SHP77 treated with DMSO at 0.1 percent for 48 hours (cell line): ENCODE results near the gene FSHR.

Source experiments
- DNase-seq: peaks from one replicate; lab custom pipeline; 2025; lab: John Stamatoyannopoulos, UW

The FSHR gene

DNA sequence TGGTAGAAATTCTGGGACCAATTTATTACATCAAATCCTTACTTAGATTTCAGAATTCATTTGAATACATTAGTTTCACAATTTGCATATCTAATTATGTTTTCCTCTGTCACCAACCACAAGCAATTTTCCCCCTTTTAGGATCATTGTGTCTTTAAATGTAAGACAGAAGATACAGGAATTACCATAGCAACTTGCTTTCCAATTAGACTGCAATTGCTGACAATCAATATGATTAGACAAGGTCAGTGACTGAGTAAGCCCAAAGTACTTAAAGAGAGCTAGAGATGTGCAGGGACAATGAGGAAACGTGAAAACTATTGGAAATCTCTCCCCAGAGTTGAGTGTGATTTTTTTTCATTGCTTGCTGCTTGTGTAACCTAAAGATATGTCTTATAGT is 121.4 kb downstream of the FSHR start:
- no peak for DNase-seq

DNA sequence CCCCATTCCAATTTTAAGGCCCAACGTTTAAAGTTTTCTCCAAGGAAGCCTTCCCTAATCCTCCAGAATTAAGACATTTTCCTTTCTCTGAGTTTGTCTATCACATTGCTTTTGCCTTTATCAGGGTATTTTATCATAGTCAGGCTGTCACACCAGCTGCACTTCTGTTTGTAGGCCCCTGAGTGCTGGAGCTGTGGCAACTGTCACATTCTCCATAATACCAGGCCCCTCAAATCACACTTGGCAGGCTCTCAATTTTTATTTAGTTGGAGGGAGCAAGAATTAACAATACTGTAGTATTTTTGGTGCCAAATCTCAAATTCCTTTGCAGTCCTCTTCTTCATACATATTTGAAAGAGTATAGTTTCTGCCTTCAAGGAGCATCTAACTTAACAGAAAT is 122.2 kb downstream of the FSHR start:
- no peak for DNase-seq

DNA sequence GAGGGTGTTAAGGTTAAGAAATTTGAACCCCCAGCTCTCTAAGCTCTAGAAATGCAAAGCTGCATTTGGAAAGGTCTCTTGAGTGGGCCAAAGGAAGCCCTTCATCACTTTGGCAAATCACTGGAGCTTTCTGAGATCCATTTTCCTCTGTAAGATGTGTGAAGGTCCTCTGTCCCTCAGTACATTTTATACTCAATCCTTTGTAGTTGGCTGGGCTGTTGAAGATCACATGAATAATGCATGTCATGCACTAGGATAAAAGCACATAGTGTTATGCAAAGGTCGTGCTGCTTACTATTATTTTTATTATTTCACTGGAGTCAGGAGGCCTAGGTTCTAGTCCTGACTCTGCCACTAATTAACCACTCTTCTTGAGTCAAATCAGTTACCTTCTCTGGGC is 124.9 kb downstream of the FSHR start:
- DNase-seq, result no peak

DNA sequence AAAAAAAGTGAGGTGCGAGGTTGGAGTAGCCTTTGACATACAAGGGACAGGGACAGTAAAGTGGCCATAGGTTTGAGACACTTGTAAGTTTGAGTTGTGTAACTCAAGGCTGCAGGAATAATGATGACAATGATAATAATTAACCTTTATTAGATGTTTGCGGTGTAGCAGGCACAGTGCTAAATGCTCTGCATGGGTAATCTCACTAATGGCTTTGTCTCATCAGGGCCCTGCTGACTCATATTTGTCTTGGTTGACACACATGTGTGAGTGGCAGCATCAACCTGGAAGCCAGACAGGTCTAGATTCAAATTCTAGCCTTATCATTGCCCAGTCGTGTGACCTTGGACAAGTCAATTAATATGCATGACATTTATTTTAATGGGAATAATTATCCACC is 126.2 kb downstream of the FSHR start:
- no peak for DNase-seq

DNA sequence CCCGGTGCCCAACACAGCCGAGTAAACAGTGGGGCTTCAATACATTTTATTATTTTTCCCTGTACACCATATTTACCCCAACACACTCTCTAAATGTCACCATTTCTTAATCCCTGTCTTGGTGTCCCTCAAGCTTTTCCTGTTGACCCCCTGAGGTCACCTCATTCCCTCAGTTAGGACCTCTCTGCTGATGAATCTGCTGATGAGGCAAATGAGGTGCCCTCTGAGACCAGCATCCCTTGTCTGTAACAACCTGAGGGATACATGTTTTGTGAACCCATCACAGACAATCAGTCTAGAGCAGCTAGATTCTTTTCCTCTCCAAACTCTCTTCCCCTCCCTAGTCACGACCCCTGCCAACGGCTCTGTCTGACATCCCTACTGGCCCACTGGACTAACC is 127.6 kb downstream of the FSHR start:
- DNase-seq, result no peak

DNA sequence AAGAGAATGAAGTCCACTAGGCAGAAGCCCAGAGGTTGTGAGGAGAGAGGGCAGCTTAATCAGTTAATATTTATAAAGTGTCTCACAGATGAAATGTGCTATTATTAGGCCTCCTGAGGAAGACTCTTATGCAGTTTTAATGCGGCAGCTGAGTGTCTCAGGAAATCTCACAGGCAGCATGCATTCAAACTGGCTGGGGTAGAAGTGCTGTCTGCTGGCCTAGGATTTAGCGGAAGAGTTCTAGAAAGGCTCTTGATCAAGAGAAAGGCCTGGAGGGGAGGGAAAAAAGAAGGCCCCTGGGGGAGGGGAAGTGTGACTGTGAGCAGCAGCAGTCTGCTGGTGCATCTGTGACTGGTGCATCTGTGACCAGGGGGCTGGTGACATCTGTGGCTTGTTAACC is 133.0 kb downstream of the FSHR start:
- DNase-seq, result no peak

DNA sequence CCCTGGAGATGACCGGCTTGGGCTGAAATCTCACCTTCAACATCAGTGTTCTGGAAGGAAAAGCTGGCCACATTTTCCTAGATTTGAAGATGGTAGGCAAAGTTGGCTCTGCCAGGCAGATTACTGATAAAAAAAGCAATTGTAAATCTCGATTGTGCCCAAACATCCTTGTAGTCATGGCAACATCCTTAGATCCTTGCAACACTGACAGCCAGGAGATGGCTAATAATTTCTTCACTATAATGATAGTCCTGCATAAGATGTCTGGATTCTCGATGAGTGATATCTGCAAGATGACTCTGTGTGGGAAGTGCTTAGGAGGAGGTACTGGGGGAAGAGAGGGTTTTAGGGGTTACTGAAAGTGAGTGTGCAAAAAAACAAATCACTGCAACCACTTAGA is 149.1 kb downstream of the FSHR start:
- DNase-seq, result no peak

DNA sequence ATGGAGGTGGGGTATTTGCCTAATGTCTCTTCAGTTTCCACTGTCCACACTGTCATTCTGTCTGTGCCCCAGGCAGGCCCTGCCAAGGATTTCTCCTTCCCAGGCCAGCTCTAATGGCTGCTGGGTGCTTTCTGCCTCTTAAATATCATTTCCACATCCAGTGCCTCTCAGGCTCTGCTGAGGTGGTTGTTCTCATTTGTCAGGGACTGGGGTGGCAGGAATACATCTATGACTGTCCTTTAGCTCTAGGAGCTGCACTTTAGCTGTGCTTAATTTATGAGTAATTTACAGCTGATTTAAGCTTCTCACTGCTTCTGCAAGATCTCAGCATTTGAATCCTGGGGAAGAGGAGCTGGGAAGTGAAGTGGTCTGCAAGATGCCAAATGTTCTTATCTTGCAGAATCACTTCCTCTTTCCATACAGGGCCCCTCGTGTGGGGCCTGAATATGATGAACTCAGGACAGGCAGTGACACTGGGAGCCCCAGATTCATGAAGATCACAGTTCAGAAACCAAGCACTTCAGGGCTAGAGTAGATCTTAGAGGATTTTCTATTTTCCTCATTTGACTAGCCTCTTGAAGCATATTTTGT is 150.2 kb downstream of the FSHR start:
- no peak for DNase-seq

DNA sequence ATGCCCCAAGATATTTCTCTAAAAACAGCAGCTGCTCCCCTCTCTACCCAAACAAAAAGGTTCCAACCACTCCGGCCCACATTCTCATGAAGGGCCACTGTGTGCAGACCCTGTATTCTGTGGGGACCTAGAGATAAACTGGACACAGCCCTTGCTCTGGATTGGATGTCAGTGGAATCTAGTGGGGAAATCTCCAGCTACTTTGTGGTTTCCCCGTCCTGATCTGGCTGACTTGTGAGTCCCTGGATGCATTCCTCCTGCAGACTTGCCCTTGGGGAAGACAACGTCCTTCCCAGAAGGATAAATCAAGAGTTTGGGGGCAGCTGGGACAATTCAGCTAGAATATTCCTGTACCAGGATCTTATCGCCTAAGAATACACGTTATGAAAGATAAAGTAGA is 151.1 kb downstream of the FSHR start:
- DNase-seq, result no peak

DNA sequence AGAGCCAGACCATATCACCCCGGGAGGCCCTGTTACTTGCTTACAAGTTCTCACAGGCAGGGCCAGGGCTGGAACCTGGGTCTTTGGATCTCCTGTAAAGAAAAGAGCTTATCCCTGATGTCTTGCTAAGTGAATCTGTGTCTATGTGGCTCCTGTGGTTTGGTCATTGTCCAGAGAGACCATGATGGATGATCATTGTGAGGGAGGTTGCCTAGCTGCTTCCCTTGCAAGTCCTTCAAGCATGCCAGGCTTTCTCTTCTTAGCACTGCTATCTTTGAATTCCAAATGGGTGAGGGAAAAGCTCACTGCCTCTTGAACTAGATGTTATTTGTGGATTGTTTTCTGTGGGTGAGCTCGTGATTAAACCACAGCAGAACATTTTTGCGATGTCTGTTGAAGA is 151.6 kb downstream of the FSHR start:
- DNase-seq, result no peak

DNA sequence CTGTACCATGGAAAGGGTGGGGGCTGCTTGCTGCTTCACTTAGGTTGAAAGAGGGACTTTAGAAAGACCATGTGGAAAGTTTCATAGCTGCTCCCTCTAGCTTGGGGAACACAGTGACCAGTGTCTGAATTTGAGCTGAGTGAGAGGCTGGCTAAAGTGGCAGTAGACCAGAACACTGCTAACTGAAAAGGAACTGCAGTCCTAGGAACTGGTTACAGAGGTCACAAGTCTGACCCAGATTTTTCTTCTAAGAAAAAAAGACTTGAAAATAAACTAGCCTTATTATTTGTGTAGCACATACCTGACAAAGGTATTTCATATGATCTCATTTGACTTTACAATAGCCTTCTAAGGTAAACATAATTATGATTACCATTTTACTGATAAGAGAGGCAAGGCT is 153.6 kb downstream of the FSHR start:
- DNase-seq, result no peak

DNA sequence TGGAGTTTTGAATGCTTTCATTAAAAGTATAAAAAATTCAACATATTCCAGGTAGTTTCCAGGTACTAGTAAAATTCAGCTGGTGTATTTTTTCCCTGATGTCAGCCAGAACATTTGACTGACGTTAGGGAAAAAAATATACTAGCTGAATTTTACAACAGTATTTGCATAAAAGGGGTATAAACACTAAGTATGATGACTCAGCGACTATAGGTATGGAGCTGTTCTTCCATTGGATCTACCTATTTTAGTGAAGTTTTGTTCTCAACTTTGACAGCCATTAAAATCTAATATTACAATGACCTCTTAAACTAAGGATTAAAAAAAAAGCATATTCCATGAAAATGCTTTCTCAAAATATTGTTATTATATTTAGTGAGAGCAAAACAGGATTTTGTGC is 155.9 kb downstream of the FSHR start:
- no peak for DNase-seq

DNA sequence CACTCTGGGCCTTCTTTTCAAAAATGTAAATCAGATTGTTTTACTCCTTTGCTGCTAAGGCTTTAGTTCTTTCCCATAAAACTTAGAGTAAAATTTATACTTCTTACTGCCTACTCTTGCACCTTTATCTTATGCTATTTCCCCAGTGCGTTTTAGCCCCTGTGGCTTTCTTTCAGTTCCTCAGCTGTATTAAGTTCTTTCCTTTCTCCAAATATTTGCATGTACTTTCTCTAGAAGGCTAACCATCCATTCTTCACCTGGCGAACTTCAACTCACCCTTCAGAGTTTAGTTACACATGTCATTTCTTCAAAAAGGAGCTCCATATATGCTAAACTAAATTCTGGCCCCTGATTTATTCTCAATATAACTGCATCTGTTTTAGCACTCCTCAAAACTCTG is 160.7 kb downstream of the FSHR start:
- DNase-seq, result no peak

DNA sequence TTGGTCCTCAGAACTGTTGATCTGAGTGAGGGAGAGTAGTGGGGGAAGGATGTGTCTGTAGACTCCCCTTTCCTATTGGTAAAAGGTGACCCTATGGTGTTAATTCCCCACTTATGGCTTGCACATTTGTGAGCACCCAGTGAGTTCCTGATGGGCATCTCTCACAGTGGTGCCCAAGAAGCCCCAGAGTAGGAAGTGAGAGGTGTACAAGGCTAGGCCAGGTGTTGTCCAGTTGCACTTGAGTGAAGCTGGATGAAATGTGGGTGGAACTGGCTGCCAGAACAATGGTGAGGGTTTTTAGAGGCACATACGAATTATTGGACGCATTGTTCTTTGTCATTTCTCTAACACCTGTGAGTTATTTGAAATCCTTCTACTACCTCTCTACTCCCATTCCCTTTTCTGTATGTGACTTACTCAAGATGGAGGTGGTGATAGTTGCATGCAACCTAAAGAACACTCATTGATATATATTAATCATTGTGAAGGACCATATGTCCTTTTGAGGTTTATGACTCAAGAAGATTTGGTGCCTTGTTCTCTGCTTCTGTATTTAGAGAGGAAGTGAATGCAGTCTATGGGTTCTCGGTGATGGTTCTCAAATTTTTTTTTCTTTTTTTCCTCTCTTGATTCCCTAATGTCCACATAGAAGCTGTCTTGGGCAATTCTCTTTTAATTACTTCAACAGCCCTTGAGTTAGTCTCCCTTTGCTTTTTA is 162.7 kb downstream of the FSHR start:
- DNase-seq, result no peak

DNA sequence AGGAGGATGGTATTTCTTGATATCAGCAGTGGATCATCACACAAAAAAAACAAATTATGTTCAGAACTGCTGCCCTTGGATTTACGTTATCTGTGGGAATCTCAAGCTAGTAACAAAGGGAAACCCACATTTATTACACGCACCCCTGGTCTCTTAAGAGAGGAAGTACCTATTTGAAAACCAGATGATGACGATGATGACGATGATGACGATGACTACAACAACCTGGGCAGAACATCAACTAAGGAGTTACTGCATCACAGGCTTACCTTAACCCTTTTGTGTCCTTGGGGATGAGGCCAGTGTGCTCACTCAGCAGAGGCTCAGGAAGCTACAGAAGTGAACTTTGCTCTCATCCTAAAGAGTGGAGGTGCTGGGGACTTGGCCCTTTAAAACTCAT is 169.4 kb downstream of the FSHR start:
- DNase-seq, result no peak

DNA sequence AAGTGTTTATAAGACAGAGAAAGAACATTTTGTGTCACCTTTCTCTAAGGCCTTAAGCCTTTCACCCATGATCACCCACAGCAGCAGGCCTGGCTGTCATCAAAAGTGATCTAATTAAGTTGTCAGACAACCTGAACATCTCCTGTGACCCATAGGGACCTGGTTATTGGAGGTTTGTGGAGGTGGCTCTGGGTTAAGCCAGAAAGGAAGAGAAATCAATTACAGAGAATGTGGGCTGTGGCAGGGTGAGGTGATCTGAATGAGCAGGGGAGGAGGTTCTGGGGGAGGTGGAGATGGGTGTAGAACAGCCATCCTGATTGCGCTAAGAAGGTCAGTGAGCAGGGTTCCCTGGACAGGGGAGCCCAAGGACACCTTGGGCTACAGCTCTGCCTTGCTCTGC is 170.8 kb downstream of the FSHR start:
- DNase-seq, result no peak

DNA sequence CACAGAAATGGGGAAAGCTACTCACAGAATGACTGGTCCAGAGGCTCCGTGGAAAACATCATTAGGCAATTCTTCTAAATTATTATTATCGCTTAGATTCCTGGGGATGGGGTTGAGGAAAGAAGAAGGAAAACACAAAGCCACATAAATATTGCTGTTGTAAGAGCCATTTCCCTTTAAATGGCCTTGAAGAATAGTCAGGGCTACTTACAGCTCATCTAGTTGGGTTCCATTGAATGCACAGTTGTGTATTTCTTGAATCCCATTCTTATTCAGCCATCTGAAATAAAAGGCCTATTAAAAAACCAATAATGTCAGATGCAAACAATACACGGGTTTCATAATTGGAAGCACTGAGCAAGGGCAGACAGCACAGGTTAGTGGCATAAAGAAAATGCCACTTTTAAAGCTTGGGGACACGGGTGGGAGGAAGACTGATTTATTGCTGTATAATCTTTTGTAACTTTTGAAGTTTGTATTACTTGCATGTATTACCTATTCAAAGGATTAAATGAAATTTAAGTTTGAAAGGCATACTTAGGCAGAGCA is 171.4 kb downstream of the FSHR start:
- DNase-seq, result no peak

DNA sequence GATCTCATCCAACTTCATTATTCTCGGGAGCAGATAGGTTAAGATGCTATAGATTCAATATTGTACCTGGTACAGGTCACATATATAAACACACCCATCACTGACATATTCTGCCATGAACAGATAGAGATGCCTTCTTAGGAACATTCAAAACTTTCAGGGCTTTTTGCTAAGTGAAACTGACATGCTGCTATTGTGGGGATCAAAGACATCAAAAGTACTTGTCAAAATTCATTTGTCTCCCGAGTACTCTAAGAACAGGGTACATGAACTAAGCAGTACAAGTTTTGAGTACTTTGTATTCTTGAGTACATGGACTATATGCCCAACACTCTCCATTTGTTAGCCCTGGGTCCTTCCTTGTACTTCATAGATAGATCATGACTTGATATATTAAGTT is 173.5 kb downstream of the FSHR start:
- DNase-seq, result no peak

DNA sequence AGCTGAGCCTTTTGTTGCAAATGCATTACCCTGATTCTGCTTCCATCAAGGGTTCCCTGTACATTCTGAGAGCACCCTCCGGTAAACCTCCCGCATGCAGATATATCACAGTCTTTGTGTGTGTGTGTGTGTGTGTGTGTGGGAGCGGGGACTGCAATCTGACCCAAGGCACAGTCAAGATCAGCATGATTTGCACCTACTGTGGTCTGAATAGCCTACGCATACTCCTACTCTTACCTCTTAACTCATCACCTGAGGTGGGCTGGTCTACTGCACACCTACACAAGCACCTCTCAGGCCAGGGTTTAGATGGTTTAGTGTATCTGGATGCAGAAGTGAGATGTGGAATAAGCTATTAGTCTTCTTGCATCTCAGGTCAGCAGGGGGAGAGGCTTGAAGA is 174.6 kb downstream of the FSHR start:
- DNase-seq, result no peak

DNA sequence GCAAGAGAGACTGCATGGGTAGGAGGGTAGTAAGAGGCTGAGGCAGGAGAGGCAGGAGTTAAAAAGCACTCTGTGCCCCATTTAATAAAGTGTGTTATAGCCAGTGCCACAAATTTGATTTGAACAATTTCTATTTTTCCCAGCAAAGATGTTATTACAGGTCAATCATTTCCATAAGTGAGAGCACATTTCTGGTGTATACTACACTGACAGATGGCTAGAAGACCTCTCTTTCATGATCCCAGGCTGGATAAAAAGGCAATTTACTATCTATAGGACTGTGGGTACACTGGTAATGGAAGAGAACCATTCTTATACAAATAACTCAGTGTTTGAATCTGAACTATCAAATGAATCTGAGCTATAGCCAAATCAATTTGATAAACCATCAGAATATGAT is 176.2 kb downstream of the FSHR start:
- DNase-seq, result no peak

DNA sequence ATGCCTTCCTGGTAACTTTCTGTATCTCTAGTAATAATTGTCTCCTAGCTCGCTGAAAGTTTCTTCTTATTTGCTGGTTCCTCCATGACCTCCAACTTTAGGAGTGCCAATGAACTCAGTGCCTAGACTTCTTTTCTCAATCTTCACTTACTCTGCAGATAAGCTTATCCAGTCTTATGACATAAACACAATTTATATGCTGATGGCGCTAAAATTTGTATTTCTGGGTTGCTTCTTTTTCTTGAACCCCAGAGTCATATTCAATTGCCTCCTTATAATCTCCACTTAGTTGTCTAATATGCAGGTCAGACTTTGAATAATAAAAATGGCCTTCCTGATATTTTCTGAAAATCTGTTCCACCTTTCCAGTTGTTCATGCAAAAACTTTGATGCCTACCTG is 182.5 kb downstream of the FSHR start:
- no peak for DNase-seq

DNA sequence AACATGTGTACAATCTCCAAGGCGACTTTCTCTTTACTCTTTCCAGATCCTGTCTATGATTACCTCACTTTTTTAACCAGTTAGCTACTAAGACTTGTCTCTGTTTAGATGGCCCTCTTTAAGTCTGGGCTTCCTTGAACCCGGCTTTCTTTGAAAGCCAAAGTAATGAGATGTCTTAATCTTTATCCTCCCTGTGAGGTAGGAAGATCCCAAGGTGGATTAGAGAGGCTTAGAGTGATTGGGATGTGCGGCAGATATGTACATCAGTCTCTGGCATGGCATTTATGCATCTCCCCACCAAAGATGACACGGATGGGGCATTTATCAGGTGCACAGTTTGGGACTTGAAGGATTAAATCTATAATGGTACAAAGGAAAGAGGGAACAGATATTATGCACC is 186.3 kb downstream of the FSHR start:
- DNase-seq, result no peak

DNA sequence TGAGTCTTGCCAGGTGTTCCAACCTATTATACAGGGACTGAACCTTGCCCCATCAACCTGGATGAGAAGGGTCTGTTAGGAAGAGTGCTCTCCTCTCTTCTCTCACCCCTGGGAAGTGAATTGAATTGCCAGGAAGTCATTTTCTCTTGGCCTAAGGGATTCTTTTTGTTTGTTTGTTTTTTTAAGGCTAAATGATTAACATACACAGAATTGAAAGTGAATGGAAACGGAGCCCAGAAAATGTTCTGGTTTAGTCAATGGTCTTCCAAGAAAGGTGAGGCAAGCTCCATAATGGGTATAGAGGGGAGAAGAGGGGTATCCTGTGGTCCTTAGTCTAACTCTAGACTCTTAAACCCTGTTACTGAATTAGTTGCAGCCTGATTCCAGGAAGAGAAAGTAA is 189.1 kb downstream of the FSHR start:
- no peak for DNase-seq

DNA sequence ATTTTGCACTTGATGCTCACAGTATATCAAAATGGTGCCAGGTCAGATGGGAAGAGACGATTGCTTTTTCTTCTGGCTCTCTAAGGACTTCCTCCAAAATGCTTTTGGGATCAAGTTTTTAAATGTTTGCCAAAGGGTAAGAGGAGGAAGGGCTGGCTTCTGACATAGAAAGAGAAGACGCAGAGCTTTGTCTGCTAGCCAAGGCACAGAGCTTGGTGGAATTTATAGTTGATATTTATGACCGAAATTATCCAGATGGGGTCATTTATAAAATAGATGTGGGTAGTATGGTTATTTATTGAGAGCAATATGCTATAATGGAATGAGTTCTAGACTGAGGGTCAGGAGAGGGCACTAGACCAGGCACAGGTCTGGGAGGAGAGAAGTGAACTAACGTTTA is 193.3 kb downstream of the FSHR start:
- DNase-seq, result no peak
